ENCODE results near the gene VAV2.

Gene VAV2

GRCh38 chr9:133943036-133943780 is 48.9 kb downstream of the VAV2 start:
- no peak overlapping the region for H2BK120ac ChIP-seq (ENCODE audit: low read depth, low read length)
- H3K79me2 ChIP-seq (ENCODE audit: control insufficient read depth, insufficient read depth, low read length), result peaks cover 6% of the 10 kb centered on the region
- no peak overlapping the region for H3K4ac ChIP-seq (ENCODE audit: low read depth, low read length)
- H2AK5ac ChIP-seq (ENCODE audit: low read length), result no peak overlapping the region
- no peak overlapping the region for H2BK15ac ChIP-seq (replicated peaks; ENCODE audit: low read depth)
- no peak overlapping the region for H3K23ac ChIP-seq (ENCODE audit: low read length)
- H3K27me3 ChIP-seq (ENCODE audit: insufficient read depth, low read length, poor library complexity), result no peaks in the 10 kb centered on the region
- no peak for DNase-seq
- H3K79me1 ChIP-seq (ENCODE audit: low read length), result peaks cover 5% of the 10 kb centered on the region
- H4K8ac ChIP-seq (ENCODE audit: low read depth, low read length), result no peak overlapping the region
- H3K9ac ChIP-seq (ENCODE audit: low read length), result no peak overlapping the region
- H3K4me2 ChIP-seq (ENCODE audit: low read length), result no peak overlapping the region
- H3K18ac ChIP-seq (ENCODE audit: low read length), result no peak overlapping the region
- H3K36me3 ChIP-seq (ENCODE audit: control insufficient read depth, insufficient read depth, low read length), result no peaks in the 10 kb centered on the region
- H3K4me1 ChIP-seq (ENCODE audit: control insufficient read depth, low read depth, low read length), result no peaks in the 10 kb centered on the region
- no CpG with 5 or more reads among the region's 17 CpGs for WGBS (ENCODE audit: extremely low coverage, insufficient coverage, low lambda C conversion rate)
- H3K56ac ChIP-seq (ENCODE audit: low read length), result no peak overlapping the region
- H2BK5ac ChIP-seq (ENCODE audit: low read length), result no peak overlapping the region
- H3K4me3 ChIP-seq (ENCODE audit: low read length), result no peak overlapping the region
- H3K27ac ChIP-seq (ENCODE audit: low read depth, low read length), result no peak overlapping the region
- H4K5ac ChIP-seq (ENCODE audit: low read length), result no peak overlapping the region

- Histone ChIP-seq H3K9ac (ENCODE audit: low read length) (no peak overlapping the region), H4K8ac (ENCODE audit: low read depth, low read length) (no peak overlapping the region), H4K5ac (ENCODE audit: low read length) (no peak overlapping the region), H3K27me3 (ENCODE audit: insufficient read depth, low read length, poor library complexity) (no peaks in the 10 kb centered on the region), H2AK5ac (ENCODE audit: low read length) (no peak overlapping the region), H3K36me3 (ENCODE audit: control insufficient read depth, insufficient read depth, low read length) (no peaks in the 10 kb centered on the region), H3K23ac (ENCODE audit: low read length) (no peak overlapping the region), H2BK15ac (replicated peaks; ENCODE audit: low read depth) (no peak overlapping the region), H3K27ac (ENCODE audit: low read depth, low read length) (no peak overlapping the region), H3K4me1 (ENCODE audit: control insufficient read depth, low read depth, low read length) (no peaks in the 10 kb centered on the region), H3K79me1 (ENCODE audit: low read length) (peaks cover 5% of the 10 kb centered on the region), H2BK5ac (ENCODE audit: low read length) (no peak overlapping the region), H3K18ac (ENCODE audit: low read length) (no peak overlapping the region), H3K4ac (ENCODE audit: low read depth, low read length) (no peak overlapping the region), H3K56ac (ENCODE audit: low read length) (no peak overlapping the region), H3K4me2 (ENCODE audit: low read length) (no peak overlapping the region), H3K4me3 (ENCODE audit: low read length) (no peak overlapping the region), H3K79me2 (ENCODE audit: control insufficient read depth, insufficient read depth, low read length) (peaks cover 6% of the 10 kb centered on the region), H2BK120ac (ENCODE audit: low read depth, low read length) (no peak overlapping the region)
- no CpG with 5 or more reads among the region's 27 CpGs for WGBS (ENCODE audit: extremely low coverage, insufficient coverage, low lambda C conversion rate)
- no peak for DNase-seq
These were observed 49.7 kb downstream of the VAV2 start for GRCh38 chr9:133942206-133942975.

- Histone ChIP-seq H3K4me3 (ENCODE audit: low read length) (no peak overlapping the region), H2BK5ac (ENCODE audit: low read length) (no peak overlapping the region), H3K79me2 (ENCODE audit: control insufficient read depth, insufficient read depth, low read length) (peaks cover 2% of the 10 kb centered on the region), H2BK120ac (ENCODE audit: low read depth, low read length) (no peak overlapping the region), H3K18ac (ENCODE audit: low read length) (no peak overlapping the region), H3K79me1 (ENCODE audit: low read length) (no peaks in the 10 kb centered on the region), H2BK15ac (replicated peaks; ENCODE audit: low read depth) (no peak overlapping the region), H3K56ac (ENCODE audit: low read length) (no peak overlapping the region), H3K36me3 (ENCODE audit: control insufficient read depth, insufficient read depth, low read length) (no peaks in the 10 kb centered on the region), H3K4me2 (ENCODE audit: low read length) (no peak overlapping the region), H4K8ac (ENCODE audit: low read depth, low read length) (no peak overlapping the region), H3K27ac (ENCODE audit: low read depth, low read length) (no peak overlapping the region), H3K4ac (ENCODE audit: low read depth, low read length) (no peak overlapping the region), H3K4me1 (ENCODE audit: control insufficient read depth, low read depth, low read length) (no peaks in the 10 kb centered on the region), H2AK5ac (ENCODE audit: low read length) (no peak overlapping the region), H3K23ac (ENCODE audit: low read length) (no peak overlapping the region), H4K5ac (ENCODE audit: low read length) (no peak overlapping the region), H3K27me3 (ENCODE audit: insufficient read depth, low read length, poor library complexity) (no peaks in the 10 kb centered on the region), H3K9ac (ENCODE audit: low read length) (no peak overlapping the region)
- WGBS (ENCODE audit: extremely low coverage, insufficient coverage, low lambda C conversion rate), result no CpG with 5 or more reads among the region's 12 CpGs
- no peak for DNase-seq
These were observed 52.3 kb downstream of the VAV2 start for GRCh38 chr9:133939845-133940244.

GRCh38 chr9:133939171-133939785 is 52.8 kb downstream of the VAV2 start:
- no peaks in the 10 kb centered on the region for H3K4me1 ChIP-seq (ENCODE audit: control insufficient read depth, low read depth, low read length)

GRCh38 chr9:133938753-133939152 is 53.4 kb downstream of the VAV2 start:
- Histone ChIP-seq H3K18ac (ENCODE audit: low read length) (no peak overlapping the region), H3K4me3 (ENCODE audit: low read length) (no peak overlapping the region), H3K36me3 (ENCODE audit: control insufficient read depth, insufficient read depth, low read length) (no peaks in the 10 kb centered on the region), H2AK5ac (ENCODE audit: low read length) (no peak overlapping the region), H3K79me1 (ENCODE audit: low read length) (no peaks in the 10 kb centered on the region), H3K56ac (ENCODE audit: low read length) (no peak overlapping the region), H2BK120ac (ENCODE audit: low read depth, low read length) (no peak overlapping the region), H3K27ac (ENCODE audit: low read depth, low read length) (no peak overlapping the region), H3K79me2 (ENCODE audit: control insufficient read depth, insufficient read depth, low read length) (no peaks in the 10 kb centered on the region), H2BK5ac (ENCODE audit: low read length) (no peak overlapping the region), H4K5ac (ENCODE audit: low read length) (no peak overlapping the region), H3K23ac (ENCODE audit: low read length) (peak overlapping the region; percentile 94), H2BK15ac (replicated peaks; ENCODE audit: low read depth) (no peak overlapping the region), H4K8ac (ENCODE audit: low read depth, low read length) (no peak overlapping the region), H3K4ac (ENCODE audit: low read depth, low read length) (no peak overlapping the region), H3K4me2 (ENCODE audit: low read length) (no peak overlapping the region), H3K9ac (ENCODE audit: low read length) (no peak overlapping the region), H3K27me3 (ENCODE audit: insufficient read depth, low read length, poor library complexity) (no peaks in the 10 kb centered on the region), H3K4me1 (ENCODE audit: control insufficient read depth, low read depth, low read length) (no peaks in the 10 kb centered on the region)
- no CpG with 5 or more reads among the region's 14 CpGs for WGBS (ENCODE audit: extremely low coverage, insufficient coverage, low lambda C conversion rate)
- no peak for DNase-seq

More at GRCh38 chr9:133939171-133939785, 52.8 kb downstream of the VAV2 start:
- H3K18ac ChIP-seq (ENCODE audit: low read length), result no peak overlapping the region
- no peak overlapping the region for H3K56ac ChIP-seq (ENCODE audit: low read length)
- H2BK5ac ChIP-seq (ENCODE audit: low read length), result no peak overlapping the region
- H3K4me2 ChIP-seq (ENCODE audit: low read length), result no peak overlapping the region
- H3K4me3 ChIP-seq (ENCODE audit: low read length), result no peak overlapping the region
- H2AK5ac ChIP-seq (ENCODE audit: low read length), result no peak overlapping the region
- no peak overlapping the region for H3K9ac ChIP-seq (ENCODE audit: low read length)
- no peak overlapping the region for H3K23ac ChIP-seq (ENCODE audit: low read length)
- no peak overlapping the region for H4K8ac ChIP-seq (ENCODE audit: low read depth, low read length)
- no peaks in the 10 kb centered on the region for H3K79me2 ChIP-seq (ENCODE audit: control insufficient read depth, insufficient read depth, low read length)
- H3K27ac ChIP-seq (ENCODE audit: low read depth, low read length), result no peak overlapping the region
- no CpG with 5 or more reads among the region's 23 CpGs for WGBS (ENCODE audit: extremely low coverage, insufficient coverage, low lambda C conversion rate)
- no peak overlapping the region for H2BK120ac ChIP-seq (ENCODE audit: low read depth, low read length)
- DNase-seq, result no peak
- no peaks in the 10 kb centered on the region for H3K27me3 ChIP-seq (ENCODE audit: insufficient read depth, low read length, poor library complexity)
- H2BK15ac ChIP-seq (replicated peaks; ENCODE audit: low read depth), result no peak overlapping the region
- no peak overlapping the region for H3K4ac ChIP-seq (ENCODE audit: low read depth, low read length)
- no peak overlapping the region for H4K5ac ChIP-seq (ENCODE audit: low read length)
- H3K79me1 ChIP-seq (ENCODE audit: low read length), result no peaks in the 10 kb centered on the region
- H3K36me3 ChIP-seq (ENCODE audit: control insufficient read depth, insufficient read depth, low read length), result no peaks in the 10 kb centered on the region

Measured in mesendoderm (in vitro differentiated cells).